GM12878 (cell line): ENCODE data around the gene EMC6. TPM values are rescaled to one million over a fixed set of nuclear protein-coding genes. Genes with fewer than 3 reads are reported as not detected.

Source experiments
- ATAC-seq: fragments of 200-7000 bp; cut with Tn5 transposase; 3 replicates; pipeline ENCODE4 v1.9.1; 2020; ENCODE audit warnings: mild to moderate bottlenecking, moderate library complexity
- BruUV-seq: library from RNA; stranded (reverse); fragments of 400-500 nt; replicated peaks from 2 replicates; lab custom pipeline; 2021; lab: Mats Ljungman, UMichigan
- CTCF ChIA-PET: fragments of 300-600 bp; sonication (Branson Sonifier 250); formaldehyde crosslinking; extraction: SDS; loops from one replicate; lab custom pipeline; 2021; ENCODE audit warnings: inconsistent platforms; lab: Yijun Ruan, JAX
- POLR2A ChIA-PET: fragments of 350-600 bp; formaldehyde crosslinking; extraction: SDS; loops from one replicate; lab custom pipeline; 2021; ENCODE audit warnings: inconsistent platforms; lab: Charles Lee
- RAD21 ChIA-PET: fragments of 300-600 bp; sonication (Branson Sonifier 250); formaldehyde crosslinking; loops from one replicate; lab custom pipeline; 2023; ENCODE audit warnings: antibody characterized with exemption; ENCODE audit not compliant: unreplicated experiment; lab: Charles Lee
- SMC1A ChIA-PET: fragments of 300-600 bp; sonication (Branson Sonifier 250); formaldehyde crosslinking; loops from one replicate; lab custom pipeline; 2023; ENCODE audit not compliant: unreplicated experiment, uncharacterized antibody; lab: Charles Lee
- DNase-seq: peaks from one replicate; pipeline ENCODE4 v3.0.0-alpha.2; 2011; ENCODE audit warnings: low read depth, low spot score
- FAIRE-seq: peaks from 3 replicates; lab custom pipeline; 2011; peaks lifted over from hg19 to GRCh38; lab: Jason Lieb, UNC
- H2AFZ ChIP-seq: 2 replicates; pipeline ENCODE4 v1.6.0; 2011; ENCODE audit warnings: low read depth, low read length, control low read depth; ENCODE audit not compliant: control insufficient read depth
- H3K27ac ChIP-seq: 2 replicates; pipeline ENCODE4 v1.5.1; 2011; ENCODE audit warnings: control low read depth; ENCODE audit not compliant: control insufficient read depth, insufficient read depth
- H3K27me3 ChIP-seq, 2 experiments: replicated peaks in 1 of 2; 2 replicates each; pipeline versions ENCODE4 v1.6.0 to v1.6.1; 2011; ENCODE audit warnings: low read length in 1 of 2; ENCODE audit not compliant: control insufficient read depth in 2 of 2, insufficient read depth in 2 of 2
- H3K36me3 ChIP-seq, 2 experiments: 2 replicates each; pipeline ENCODE4 v1.5.1; 2011; ENCODE audit warnings: low read length in 1 of 2; ENCODE audit not compliant: control insufficient read depth in 2 of 2, insufficient read depth in 2 of 2
- H3K4me1 ChIP-seq: 2 replicates; pipeline ENCODE4 v1.6.1; 2011; ENCODE audit warnings: mild to moderate bottlenecking, low read length, moderate library complexity, mixed read lengths; ENCODE audit not compliant: control insufficient read depth, insufficient read depth
- H3K4me2 ChIP-seq: 2 replicates; pipeline ENCODE4 v1.6.0; 2011; ENCODE audit warnings: control low read depth; ENCODE audit not compliant: control insufficient read depth, insufficient read depth
- H3K4me3 ChIP-seq: fragments of 200-600 bp; sonication (generic); 2 replicates; pipeline ENCODE4 v1.5.1; 2016
- H3K79me2 ChIP-seq: 2 replicates; pipeline ENCODE4 v1.6.0; 2011; ENCODE audit warnings: low read length; ENCODE audit not compliant: control insufficient read depth, insufficient read depth
- H3K9ac ChIP-seq: 2 replicates; pipeline ENCODE4 v1.8.0; 2011; ENCODE audit warnings: low read length, control low read depth, mixed read lengths; ENCODE audit not compliant: control insufficient read depth, insufficient read depth
- H3K9me3 ChIP-seq: replicated peaks from 3 replicates; pipeline ENCODE4 v1.5.1; 2011; ENCODE audit warnings: mild to moderate bottlenecking, low read length; ENCODE audit not compliant: control insufficient read depth, insufficient read depth
- H4K20me1 ChIP-seq: 2 replicates; pipeline ENCODE4 v1.6.0; 2011; ENCODE audit not compliant: control insufficient read depth, insufficient read depth
- ATF3 ChIP-seq: IDR thresholded peaks from 2 replicates; pipeline ENCODE4 v1.6.1; 2011; ENCODE audit warnings: low read depth, mild to moderate bottlenecking, low read length, moderate library complexity, borderline replicate concordance; ENCODE audit errors: extremely low read depth
- BACH1 ChIP-seq: fragments of 450-650 bp; IDR thresholded peaks from 2 replicates; pipeline ENCODE4 v1.6.1; 2017; ENCODE audit warnings: mild to moderate bottlenecking, borderline replicate concordance
- BMI1 ChIP-seq: fragments of 450-650 bp; IDR thresholded peaks from 2 replicates; pipeline ENCODE4 v1.6.1; 2016; ENCODE audit warnings: mild to moderate bottlenecking, moderate library complexity, borderline replicate concordance
- BRCA1 ChIP-seq: IDR thresholded peaks from 2 replicates; pipeline ENCODE4 v1.6.1; 2011; ENCODE audit warnings: low read depth, low read length, improper control_type of control experiment
- CBFB ChIP-seq: IDR thresholded peaks from 2 replicates; pipeline ENCODE4 v1.6.1; 2016; ENCODE audit warnings: antibody characterized with exemption, low read depth
- FOXM1 ChIP-seq: IDR thresholded peaks from 2 replicates; pipeline ENCODE4 v1.6.1; 2012; ENCODE audit warnings: low read depth, mild to moderate bottlenecking, inconsistent platforms, low read length, moderate library complexity
- IRF4 ChIP-seq: IDR thresholded peaks from 2 replicates; pipeline ENCODE4 v1.6.1; 2011; ENCODE audit warnings: low read depth, low read length
- JUNB ChIP-seq: IDR thresholded peaks from 2 replicates; pipeline ENCODE4 v1.6.1; 2016; ENCODE audit warnings: antibody characterized with exemption, mild to moderate bottlenecking
- KAT2A ChIP-seq: conservative IDR thresholded peaks from 2 replicates; pipeline ENCODE4 v1.6.1; 2011; ENCODE audit warnings: low read depth, low read length; ENCODE audit not compliant: control insufficient read depth
- MEF2A ChIP-seq: IDR thresholded peaks from 2 replicates; pipeline ENCODE4 v1.6.1; 2011; ENCODE audit warnings: low read depth, mild to moderate bottlenecking, low read length, moderate library complexity; ENCODE audit not compliant: insufficient read depth
- POLR2AphosphoS5 ChIP-seq: IDR thresholded peaks from 2 replicates; pipeline ENCODE4 v1.6.1; 2011; ENCODE audit warnings: mild to moderate bottlenecking, low read length, inconsistent platforms
- POU2F2 ChIP-seq: IDR thresholded peaks from 3 replicates; pipeline ENCODE4 v1.6.1; 2011; ENCODE audit warnings: low read depth, mild to moderate bottlenecking, low read length, borderline replicate concordance
- SP1 ChIP-seq: IDR thresholded peaks from one replicate; pipeline ENCODE4 v1.6.1; 2011; ENCODE audit warnings: low read depth, low read length
- SRF ChIP-seq, 2 experiments: IDR thresholded peaks; 2 replicates each; pipeline ENCODE4 v1.6.1; 2011; ENCODE audit warnings: low read depth in 2 of 2, low read length in 2 of 2, mild to moderate bottlenecking in 1 of 2, moderate library complexity in 1 of 2
- SUPT20H ChIP-seq: IDR thresholded peaks from 2 replicates; pipeline ENCODE4 v1.6.1; 2011; ENCODE audit warnings: low read depth, mild to moderate bottlenecking, low read length, moderate library complexity, borderline replicate concordance; ENCODE audit not compliant: control insufficient read depth
- TCF3 ChIP-seq: IDR thresholded peaks from 2 replicates; pipeline ENCODE4 v1.6.1; 2012; ENCODE audit warnings: low read depth, mild to moderate bottlenecking, low read length, borderline replicate concordance; ENCODE audit not compliant: insufficient read depth
- USF1 ChIP-seq: IDR thresholded peaks from 2 replicates; pipeline ENCODE4 v1.6.1; 2011; ENCODE audit warnings: borderline replicate concordance, low read depth, mild to moderate bottlenecking, moderate library complexity, mixed read lengths, low read length; ENCODE audit not compliant: insufficient read depth; ENCODE audit errors: extremely low read length
- WGBS: methylation state at CpG from one replicate; pipeline ENCODE4 v1.1.6; 2016; ENCODE audit warnings: low lambda C conversion rate; ENCODE audit not compliant: insufficient replicate concordance, insufficient coverage; ENCODE audit errors: missing lambda C conversion rate; 5-methylcytosine and 5-hydroxymethylcytosine counted together
- in situ Hi-C: fragments of 300-500 bp; cut with MboI; formaldehyde crosslinking; loops from 9 replicates; pipeline ENCODE4 v1.14.3; 2018; ENCODE audit warnings: mixed read lengths
- intact Hi-C: fragments of 100-400 bp; cut with micrococcal nuclease; formaldehyde crosslinking; loops from one replicate; pipeline ENCODE4 v1.14.2; 2022; ENCODE audit not compliant: unreplicated experiment
- polyA plus RNA-seq, 11 experiments: library from polyadenylated mRNA; depleted of rRNA in 4 of 11; unstranded in 6 of 11; stranded (reverse) in 5 of 11; fragments of >200 nt; fragmentation: Nextera tagmentation in 4 of 11; fragmentation: Illumina TruSeq in 1 of 11; extraction: Ambion mirVana in 4 of 11; extraction: Trizol in 1 of 11; gene quantifications; 1 replicate in 1 of 11; 2 replicates in 10 of 11; pipeline versions ENCODE4 v1.2.1 to v1.2.3, GENCODE V29; 2011 to 2016; ENCODE audit warnings: inconsistent platforms in 2 of 11, missing spikeins in 2 of 11, low read depth in 1 of 11
- total RNA-seq, 4 experiments: library from RNA; depleted of rRNA in 3 of 4; stranded (reverse); fragments of >200 nt in 3 of 4; fragmentation: Illumina TruSeq in 1 of 4; extraction: Trizol in 1 of 4; gene quantifications; 2 replicates each; pipeline versions ENCODE4 v1.2.1 to v1.2.3, GENCODE V29; 2013 to 2021
- TF ChIP-seq, protein P1 (sequence below): fragments of 150-350 bp; IDR thresholded peaks from 2 replicates; pipeline ENCODE4 v1.6.1; 2014; ENCODE audit warnings: mild to moderate bottlenecking, low read depth, low read length
- TF ChIP-seq, protein P2 (sequence below): IDR thresholded peaks from 2 replicates; pipeline ENCODE4 v1.6.1; 2011; ENCODE audit warnings: mild to moderate bottlenecking, low read depth, low read length, moderate library complexity; ENCODE audit not compliant: insufficient replicate concordance

The EMC6 gene
- total and polyA plus RNA-seq, 10 of the 15 experiments (the other 5 are each of a cell fraction or from before 2014, with no cell fraction given) = 5.1 to 172 (median 35.9) TPM

DNA sequence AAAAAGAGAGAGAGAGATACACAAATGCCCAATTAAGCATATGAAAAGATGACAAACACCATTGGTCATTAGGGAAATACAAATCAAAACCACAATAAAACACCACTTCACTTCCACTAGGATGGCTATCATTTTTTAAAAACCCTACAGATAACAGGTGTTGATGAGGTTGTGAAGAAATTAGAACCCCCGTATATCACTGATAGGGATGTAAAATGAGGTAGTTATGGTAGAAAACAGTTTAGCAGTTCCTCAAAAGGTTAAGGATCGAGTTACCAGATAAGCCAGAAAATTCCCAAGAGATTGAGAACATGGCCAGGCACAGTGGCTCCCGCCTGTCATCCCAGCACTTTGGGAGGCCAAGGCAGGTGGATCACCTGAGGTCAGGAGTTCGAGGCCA lies 24.5 kb downstream of the EMC6 start:
- no peaks in the 10 kb centered on the region for H4K20me1 ChIP-seq
- in situ Hi-C loops (no loop called here), intact Hi-C loops (loop anchor here (2.0 to 5.0 kb wide), 2 partner anchors 34 to 104 kb away; no protein-coding TSS in a partner anchor)
- H3K9ac ChIP-seq = no peak overlapping the region
- POLR2A ChIA-PET = interaction anchor here (0.7 to 1.2 kb wide), 4 partner anchors 21 to 125 kb away, joined by 3 read pairs; partner anchors contain the start of gene HASPIN
- peaks cover 7% of the 10 kb centered on the region; the same call in 1 of the 3 replicates for H3K9me3 ChIP-seq
- H3K79me2 ChIP-seq = peaks cover 13% of the 10 kb centered on the region
- SMC1A ChIA-PET = interaction anchor here (0.6 to 1.7 kb wide), 6 partner anchors 8 to 33 kb away, joined by 3 to 6 read pairs (median 4); no protein-coding TSS in a partner anchor
- peak overlapping the region; percentile 64; the same call in 1 of the 2 replicates for H3K4me3 ChIP-seq
- H3K36me3 ChIP-seq = no peaks in the 10 kb centered on the region; a peak in 1 of 4 replicates
- H3K27ac ChIP-seq = peak overlapping the region; percentile 50
- peak overlapping the region; percentile 66; the same call in 1 of the 2 replicates for H3K4me2 ChIP-seq
- RAD21 ChIA-PET = interaction anchor here (1.0 to 1.6 kb wide), 6 partner anchors 8 to 135 kb away, joined by 3 to 7 read pairs (median 4); partner anchors contain the start of gene HASPIN
- no peak for TF ChIP-seq SP1
- no peak for TF ChIP-seq USF1
- TF ChIP-seq BRCA1 = no peak
- TF ChIP-seq CBFB = no peak
- no peak for TF ChIP-seq MEF2A
- no peak for TF ChIP-seq POLR2AphosphoS5
- no peak for TF ChIP-seq IRF4
- TF ChIP-seq FOXM1 = no peak
- TF ChIP-seq, protein P1, sequence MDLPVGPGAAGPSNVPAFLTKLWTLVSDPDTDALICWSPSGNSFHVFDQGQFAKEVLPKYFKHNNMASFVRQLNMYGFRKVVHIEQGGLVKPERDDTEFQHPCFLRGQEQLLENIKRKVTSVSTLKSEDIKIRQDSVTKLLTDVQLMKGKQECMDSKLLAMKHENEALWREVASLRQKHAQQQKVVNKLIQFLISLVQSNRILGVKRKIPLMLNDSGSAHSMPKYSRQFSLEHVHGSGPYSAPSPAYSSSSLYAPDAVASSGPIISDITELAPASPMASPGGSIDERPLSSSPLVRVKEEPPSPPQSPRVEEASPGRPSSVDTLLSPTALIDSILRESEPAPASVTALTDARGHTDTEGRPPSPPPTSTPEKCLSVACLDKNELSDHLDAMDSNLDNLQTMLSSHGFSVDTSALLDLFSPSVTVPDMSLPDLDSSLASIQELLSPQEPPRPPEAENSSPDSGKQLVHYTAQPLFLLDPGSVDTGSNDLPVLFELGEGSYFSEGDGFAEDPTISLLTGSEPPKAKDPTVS = no peak
- no peak for TF ChIP-seq BACH1
- no peak for TF ChIP-seq ATF3
- no peak for TF ChIP-seq BMI1
- no peak for TF ChIP-seq JUNB
- TF ChIP-seq KAT2A = no peak
- TF ChIP-seq, protein P2, sequence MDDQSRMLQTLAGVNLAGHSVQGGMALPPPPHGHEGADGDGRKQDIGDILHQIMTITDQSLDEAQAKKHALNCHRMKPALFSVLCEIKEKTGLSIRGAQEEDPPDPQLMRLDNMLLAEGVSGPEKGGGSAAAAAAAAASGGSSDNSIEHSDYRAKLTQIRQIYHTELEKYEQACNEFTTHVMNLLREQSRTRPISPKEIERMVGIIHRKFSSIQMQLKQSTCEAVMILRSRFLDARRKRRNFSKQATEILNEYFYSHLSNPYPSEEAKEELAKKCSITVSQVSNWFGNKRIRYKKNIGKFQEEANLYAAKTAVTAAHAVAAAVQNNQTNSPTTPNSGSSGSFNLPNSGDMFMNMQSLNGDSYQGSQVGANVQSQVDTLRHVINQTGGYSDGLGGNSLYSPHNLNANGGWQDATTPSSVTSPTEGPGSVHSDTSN = no peak
- TF ChIP-seq TCF3 = no peak
- TF ChIP-seq SUPT20H = no peak
- TF ChIP-seq POU2F2 = no peak
- TF ChIP-seq SRF (IDR thresholded peaks at IDR 0.05; ENCODE audit: low read depth in 2 of 2, low read length in 2 of 2) = no peak
- TF ChIP-seq, all 136 proteins: peak for 0
- WGBS = 0% methylated on average over 4 of the region's 4 CpGs
- FAIRE-seq (no peak), DNase-seq (no peak), ATAC-seq (no peak)
- Histone ChIP-seq H3K27me3 (no peaks in the 10 kb centered on the region), H2AFZ (no peak overlapping the region), H3K4me1 (peaks cover 32% of the 10 kb centered on the region)
- BruUV-seq = no TSS peak
- CTCF ChIA-PET = interaction anchor here (1.0 to 2.5 kb wide), 6 partner anchors 11 to 46 kb away, joined by 3 to 10 read pairs (median 6); no protein-coding TSS in a partner anchor
